ENCODE results near the gene CRIP1.

Gene CRIP1

DNA sequence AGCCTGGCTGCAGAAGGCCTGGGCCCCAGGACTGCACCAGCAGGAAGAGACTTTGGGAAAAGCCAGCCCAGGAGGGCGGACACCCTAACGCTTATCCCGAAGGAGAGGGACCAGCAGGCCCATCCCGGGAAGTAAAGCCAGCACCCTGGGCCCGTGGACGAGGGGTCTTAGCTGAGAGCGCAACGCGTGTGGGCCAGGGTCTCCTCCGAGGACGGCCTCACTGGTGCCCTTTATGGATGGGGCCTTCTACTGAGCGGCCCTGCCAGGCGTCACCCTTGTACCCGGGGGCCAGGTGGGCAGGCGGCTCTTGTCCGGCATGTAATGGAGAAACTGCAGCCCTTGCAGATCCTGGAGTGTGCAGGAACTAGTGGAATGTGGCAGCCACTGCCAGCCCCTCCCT lies 18.4 kb downstream of the CRIP1 start:
- no peak for DNase-seq (ENCODE audit: low read depth)

DNA sequence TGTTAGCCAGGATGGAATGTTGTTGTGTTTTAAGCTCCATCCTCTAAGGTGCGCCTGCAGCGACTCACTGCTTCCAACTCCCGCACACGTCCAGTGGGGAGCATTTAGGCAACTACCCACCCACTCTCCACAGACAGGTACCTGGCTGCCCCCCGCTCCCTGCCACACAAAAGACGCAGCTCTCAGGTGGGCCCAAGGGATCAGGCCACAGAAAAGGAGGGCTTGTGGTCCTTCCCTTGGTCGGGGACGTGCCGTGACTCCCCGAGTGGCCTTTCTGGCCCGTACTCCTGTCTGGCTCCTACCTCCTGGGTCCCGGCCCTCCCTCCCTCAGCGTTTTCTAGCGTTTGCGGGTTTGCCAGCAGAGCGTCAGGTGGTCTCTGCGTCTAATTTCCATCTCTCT lies 20.6 kb downstream of the CRIP1 start:
- no peak for DNase-seq (ENCODE audit: low read depth)

DNA sequence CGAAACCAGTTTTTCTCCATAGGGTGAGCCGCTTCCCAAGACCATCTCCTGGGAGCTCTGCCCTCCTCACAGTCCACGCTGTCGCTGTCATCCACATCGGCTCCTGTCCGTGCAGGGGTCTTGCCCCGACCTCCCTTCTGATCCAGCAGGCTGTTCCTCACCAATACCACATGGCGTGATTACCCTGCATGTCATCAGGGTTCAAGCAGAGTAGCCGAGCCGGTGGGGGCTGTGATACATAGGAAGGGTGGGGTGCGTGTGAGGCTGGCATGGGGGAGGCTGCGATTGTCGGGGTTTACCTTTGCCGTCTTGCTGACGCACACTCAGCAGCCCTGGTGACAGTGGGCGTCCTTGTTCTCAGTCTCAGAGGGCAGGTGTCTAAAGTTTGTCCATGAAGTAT lies 21.4 kb downstream of the CRIP1 start:
- no peak for DNase-seq (ENCODE audit: low read depth)

DNA sequence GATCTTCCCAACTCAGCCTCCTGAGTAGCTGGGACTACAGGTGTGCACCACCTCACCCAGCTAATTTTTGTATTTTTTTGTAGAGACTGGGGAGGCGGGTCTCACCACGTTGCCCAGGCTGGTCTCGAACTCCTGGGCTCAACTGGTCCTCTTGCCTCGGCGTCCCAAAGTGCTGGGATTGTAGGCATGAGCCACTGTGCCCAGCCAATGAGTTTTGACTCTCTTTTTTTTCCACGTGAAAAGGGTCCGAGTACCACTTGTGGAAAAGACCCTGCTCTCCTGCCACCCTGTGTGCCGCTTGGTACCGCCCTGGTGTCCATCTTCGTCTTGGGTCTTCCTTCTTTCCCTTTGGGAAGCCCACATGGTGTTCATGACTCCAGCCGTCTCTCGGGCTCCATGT lies 21.9 kb downstream of the CRIP1 start:
- no peak for DNase-seq (ENCODE audit: low read depth)

DNA sequence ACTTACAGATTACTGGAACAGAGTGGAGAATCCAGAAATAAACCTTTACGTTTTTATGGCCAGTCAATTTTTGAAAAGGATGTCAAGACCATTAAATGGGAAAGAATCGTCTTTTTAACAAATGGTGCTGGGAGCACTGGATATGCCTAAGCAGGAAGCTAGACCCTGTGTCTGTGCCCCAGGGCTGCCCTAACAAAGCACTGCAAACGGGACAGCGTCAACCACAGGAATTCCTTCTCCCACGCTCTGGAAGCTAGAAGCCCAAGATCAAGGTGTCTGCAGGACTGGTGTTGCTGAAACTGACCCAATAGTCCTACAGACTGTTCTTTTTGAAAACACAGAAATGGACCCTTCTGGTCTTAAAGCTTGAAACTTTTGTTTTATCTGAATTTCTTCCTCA lies 30.4 kb downstream of the CRIP1 start:
- DNase-seq (ENCODE audit: low read depth) = no peak

DNA sequence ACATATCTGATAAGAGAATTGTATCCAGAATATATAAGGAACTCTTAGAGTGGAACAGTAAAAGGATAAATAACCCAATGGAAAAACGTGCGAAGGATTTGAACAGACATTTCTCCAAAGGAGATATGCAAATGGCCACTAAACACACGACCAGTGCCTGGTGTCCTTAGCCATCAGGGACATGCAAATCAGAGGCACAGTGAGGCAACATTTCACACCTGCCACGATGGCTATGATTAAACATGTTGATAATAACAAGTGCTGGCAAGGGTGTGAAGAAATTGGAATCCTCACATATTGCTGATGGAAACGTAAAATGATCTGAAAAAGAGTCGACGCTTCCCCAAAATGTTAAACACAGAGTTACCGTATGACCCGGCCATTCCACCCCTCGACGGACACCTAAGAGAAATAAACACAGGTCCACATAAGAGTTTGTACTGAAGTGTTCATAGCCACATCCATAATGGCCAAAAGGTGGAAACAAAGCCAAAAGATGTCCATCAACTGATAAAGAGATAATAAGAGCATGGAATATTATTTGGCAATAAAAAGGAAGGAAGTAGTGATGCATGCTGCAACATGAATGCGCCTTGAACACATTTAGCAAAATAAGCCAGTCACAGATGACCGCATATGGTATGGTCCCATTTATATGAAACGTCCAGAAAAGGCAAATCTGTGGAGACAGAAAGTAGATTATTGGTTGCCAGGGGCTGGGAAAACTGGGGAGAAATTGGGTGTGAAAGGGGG lies 33.4 kb downstream of the CRIP1 start:
- no peak for DNase-seq (ENCODE audit: low read depth)

DNA sequence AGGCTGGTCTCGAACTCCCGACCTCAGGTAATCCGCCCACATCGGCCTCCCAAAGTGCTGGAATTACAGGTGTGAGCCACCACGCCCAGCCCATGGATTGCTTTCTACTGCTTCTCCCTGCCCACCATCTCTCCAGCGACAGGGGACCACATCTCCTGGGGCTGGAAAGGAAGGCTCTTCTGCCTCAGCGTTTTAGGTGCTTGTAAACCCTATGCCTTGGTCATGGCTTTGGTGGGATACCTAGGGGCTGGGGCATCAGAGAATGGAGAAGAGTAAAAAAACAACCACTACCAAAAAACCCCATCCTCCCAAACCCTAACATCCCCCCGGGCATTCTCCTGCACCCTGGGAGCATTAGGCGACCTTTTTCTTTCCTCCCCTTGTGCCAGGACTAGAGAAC lies 38.6 kb downstream of the CRIP1 start:
- DNase-seq (ENCODE audit: low read depth) = no peak

DNA sequence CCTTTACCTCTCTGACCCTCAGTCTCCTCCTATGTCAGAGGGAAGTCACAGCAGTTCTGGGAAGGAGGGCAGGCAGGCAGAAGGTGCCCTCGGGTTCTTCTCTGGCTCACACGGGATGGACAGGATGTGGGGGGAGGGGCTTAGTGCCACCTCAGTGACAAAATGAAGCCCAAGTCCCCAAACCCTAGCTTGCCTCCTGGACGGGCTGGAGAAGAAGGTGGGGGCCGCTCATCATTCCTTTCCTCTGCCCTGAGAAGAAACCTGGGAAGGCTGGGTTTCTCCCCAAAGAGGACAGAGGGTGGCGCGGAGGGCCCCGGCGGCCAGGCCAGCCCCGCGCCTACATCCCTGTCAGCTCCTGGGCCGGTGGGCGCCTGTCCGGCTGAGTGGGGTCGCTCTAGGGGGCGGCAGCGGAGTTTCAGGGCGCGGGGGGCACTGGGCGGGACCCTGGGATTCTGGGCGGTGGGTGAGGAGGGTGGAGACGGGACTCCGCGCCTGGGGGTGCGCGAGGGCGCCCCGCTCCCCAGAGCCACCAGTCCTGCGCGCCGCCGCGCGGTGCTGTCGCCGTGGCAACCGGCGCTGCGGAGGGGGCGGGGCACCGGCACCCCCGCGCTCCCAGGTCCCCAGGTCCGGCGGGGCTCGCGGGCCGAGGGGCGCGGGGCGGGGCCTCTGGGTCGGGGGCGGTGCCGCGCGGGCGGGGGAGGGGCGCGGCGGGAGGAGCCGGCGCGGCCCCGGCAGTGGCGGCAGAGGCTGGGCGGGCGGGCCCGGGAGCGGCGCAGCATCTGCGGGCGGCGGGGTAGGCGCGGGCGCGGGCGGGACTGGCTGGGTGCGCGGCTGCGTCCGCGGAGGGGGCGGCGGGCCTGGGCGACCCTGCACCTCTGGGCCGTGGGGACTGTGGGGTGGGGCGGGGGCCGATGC lies 39.4 kb downstream of the CRIP1 start, which contains the start of gene TMEM121:
TSS of gene TMEM121 (plus strand) at position 723 of the 915 bp plus-strand sequence. CDS start 2,252 bp downstream, outside the sequence.
- no peak for DNase-seq (ENCODE audit: low read depth)

DNA sequence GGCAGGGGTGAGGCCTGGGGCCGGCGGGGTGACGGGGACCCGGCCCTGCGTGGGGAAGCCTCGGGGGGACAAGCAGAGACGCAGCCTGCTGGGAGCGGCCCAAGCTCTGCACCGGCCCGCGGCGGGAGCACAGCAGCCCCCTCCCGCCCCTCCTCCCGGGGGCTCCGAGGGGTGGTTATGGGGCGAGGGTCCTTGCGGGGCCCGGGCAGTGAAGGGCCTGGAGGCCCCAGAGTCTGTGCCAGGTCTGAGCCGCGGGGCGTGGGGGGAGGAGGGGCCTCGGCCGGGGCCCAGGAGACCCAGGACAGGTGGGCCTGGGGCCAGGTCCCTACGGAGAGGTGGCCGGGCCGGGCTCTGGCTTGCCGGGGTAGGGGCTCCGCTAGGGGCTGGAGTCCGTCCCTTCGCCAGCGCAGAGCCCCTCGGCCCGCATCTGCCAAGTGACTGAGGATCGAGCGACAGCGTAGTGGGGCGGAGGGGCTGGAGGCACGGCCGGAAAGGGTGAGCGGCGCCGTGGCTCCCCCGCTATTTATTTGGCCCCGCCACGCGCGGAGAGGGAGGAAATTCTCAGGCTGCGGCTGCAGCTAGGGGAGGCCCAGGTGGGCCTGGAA lies 40.2 kb downstream of the CRIP1 start:
- no peak for DNase-seq (ENCODE audit: low read depth)

DNA sequence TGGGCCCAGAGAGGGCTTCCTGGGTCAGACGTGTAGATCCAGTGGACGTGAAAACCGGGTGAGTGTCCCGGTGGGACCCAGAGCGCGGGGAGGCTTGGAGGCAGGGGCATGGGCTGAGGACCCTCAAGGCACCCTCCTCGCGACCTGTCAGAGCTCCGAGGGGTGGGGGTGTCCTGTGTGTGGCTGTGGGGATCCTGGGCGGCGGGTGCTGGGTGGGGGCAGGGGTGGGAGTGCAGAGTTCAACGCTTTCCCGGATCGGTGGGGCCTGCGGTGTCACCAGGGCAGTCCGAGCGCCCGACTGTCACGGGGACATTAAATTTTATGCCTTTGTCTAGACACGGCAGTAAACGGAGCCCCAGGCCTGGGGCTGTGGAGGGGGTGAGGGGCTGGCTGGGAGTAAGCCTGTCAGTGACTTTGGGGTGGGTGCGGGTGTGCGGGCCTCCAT lies 40.7 kb downstream of the CRIP1 start:
- no peak for DNase-seq (ENCODE audit: low read depth)

DNA sequence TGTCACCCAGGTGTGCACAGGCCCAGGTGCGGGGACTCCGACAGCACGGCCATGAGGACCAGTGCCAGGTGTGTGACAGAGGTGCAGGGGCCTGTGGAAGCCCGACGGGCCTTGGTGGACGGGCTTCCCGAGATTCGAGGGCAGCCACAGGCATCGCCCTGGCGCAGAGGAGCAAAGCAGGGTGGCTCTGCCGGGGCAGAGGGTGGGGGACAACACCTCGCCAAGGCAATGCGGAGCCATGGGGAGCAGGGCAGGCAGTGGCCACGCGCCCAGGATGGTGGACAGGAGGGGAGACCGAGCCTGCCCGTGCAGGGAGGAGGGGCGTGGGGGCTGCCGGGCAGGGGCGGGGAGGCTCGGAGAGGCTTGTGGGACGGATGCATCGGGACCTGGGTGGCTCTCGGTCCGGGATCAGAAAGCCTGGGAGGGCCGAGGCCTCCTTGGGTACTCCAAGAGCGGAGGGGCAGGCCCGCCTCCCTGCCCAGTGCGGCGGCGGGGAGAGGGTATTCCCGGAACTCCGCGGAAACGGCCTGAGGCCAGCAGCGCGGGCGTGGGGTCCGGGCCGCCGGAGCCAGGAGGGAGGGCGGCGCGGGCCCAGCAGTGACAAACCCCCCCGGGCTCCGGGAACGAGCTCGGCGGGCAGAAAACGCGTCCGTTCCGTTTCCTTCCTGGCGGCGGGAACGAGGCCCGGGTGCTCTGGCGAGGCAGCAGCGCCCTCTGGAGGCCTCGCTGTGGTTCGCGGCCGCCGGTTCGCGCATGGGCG lies 41.3 kb downstream of the CRIP1 start:
- DNase-seq (ENCODE audit: low read depth) = peak; percentile 26

DNA sequence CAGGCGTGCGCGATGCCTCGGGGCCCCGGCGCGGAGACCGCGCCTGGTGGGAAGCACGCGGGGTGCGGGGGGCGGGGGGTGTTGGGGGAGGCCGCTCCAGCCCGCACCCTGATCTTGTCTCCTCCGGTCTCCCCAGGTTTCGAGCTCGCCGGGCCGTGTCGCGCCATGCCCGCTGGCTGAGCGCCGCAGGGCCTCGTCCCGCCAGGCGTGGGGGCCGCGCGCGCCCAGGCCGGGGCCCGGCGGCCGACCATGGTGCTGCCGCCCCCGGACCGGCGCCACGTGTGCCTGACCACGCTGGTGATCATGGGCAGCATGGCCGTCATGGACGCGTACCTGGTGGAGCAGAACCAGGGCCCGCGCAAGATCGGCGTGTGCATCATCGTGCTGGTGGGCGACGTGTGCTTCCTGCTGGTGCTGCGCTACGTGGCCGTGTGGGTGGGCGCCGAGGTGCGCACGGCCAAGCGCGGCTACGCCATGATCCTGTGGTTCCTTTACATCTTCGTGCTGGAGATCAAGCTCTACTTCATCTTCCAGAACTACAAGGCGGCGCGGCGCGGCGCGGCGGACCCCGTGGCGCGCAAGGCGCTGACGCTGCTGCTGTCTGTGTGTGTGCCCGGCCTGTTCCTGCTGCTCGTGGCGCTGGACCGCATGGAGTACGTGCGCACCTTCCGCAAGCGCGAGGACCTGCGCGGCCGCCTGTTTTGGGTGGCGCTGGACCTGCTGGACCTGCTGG lies 42.1 kb downstream of the CRIP1 start:
- no peak for DNase-seq (ENCODE audit: low read depth)

DNA sequence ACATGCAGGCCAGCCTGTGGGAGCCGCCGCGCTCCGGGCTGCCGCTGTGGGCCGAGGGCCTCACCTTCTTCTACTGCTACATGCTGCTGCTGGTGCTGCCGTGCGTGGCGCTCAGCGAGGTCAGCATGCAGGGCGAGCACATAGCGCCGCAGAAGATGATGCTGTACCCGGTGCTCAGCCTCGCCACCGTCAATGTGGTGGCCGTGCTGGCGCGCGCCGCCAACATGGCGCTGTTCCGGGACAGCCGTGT lies 42.6 kb downstream of the CRIP1 start:
- DNase-seq (ENCODE audit: low read depth) = no peak

DNA sequence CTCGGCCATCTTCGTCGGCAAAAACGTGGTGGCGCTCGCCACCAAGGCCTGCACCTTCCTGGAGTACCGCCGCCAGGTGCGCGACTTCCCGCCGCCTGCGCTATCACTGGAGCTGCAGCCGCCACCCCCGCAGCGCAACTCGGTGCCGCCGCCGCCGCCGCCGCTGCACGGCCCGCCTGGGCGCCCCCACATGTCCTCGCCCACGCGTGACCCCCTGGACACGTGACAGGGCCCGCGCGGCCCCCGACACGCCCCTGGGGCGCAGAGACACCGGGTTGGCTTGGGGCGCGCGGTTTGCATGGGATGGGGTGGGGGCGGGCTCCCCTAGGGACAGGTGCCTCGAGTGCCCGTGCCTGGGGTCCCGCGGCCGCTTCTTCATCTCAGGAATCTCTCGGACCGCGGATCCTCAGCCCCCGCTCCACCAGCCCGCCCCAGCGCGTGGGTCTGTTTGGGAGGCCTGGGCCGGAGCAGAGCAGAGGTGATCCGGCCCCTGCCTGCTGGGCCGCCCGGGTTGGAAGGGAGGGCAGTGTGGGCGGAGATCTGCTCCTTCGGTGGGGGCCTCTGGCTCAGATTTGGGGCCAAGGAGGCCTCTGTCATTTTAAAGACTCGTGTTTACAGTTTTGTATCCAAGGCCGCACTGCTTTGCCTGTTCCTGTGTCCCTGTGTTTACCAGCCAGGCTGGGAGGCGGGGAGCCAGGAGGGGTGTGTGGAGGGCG lies 43.0 kb downstream of the CRIP1 start:
- DNase-seq (ENCODE audit: low read depth) = no peak

DNA sequence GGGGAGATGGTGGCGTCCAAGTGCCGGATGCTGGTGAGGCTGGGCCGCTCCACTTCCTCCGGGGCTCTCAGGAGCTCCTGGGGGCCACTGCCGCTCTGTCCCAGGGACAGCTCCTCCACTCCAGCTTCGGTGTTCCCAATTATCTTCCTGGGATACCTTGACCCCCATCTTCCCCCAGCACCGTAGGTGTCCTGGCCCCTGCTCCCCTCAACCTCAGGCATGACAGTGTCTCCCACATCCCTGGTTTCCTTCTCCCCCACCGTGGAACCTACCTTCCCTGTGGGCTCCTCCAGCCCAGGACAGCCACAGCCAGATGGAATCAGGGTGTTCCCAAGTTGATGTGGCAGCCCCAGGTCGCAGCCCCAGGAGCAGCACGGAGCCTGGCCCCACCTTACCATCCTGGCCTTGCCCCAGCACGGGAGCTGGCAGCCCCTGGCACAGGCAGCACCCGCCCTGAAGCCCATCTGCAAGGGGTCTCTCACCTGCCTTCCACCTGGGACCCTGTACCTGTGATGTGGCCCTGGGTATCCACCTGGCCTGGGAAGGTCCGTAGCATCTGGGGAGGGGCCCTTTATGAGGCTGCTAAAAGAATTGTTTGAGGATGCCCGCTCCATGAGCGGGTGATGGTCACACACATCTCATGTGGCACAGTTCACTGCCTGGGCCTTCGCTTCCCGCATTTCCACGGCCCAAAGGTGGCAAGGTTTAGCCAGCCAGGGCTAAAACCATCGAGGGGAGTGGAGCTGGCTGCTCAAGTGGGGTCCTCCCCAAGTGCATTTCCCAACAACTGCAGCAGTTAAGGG lies 43.8 kb downstream of the CRIP1 start:
- DNase-seq (ENCODE audit: low read depth) = no peak

DNA sequence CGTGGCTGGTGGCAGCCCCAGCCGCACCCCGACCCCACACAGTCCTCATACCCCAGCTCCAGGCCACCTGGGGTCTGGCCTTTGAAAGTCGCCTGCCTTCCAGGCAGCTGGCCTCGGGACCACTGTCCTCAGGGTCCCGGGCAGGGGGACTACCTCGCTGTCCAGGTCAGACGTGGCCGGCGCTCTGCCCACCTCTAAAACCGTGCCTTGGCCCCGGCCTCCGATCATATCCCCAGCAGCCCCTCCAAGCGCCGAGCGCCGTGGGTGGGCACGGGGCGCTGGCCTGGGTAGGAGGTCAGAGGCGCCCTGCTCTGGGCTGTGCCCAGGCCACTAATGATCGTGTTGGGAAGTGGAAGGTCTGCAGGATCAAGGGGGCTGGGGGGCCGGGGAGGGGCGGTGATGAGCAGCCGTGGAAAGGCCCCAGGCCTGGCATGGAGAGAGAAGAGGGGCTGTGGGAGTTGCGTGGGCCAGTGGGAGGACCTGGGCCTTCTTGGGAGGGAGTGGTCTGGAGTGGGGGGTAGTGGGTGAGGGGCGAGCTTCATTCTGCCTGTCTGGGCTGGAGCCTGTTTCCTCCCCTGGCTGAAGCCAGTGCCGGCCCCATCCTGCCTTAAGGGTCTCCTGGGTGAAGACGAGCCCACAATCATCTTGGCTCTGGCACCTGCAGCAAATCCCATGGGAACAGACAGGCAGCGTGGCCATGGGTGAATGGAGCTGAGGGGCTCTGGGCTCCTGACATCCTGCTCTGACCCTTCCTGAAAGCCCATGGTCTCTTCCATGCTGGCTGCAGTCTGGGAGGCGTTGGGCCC lies 44.6 kb downstream of the CRIP1 start:
- no peak for DNase-seq (ENCODE audit: low read depth)

DNA sequence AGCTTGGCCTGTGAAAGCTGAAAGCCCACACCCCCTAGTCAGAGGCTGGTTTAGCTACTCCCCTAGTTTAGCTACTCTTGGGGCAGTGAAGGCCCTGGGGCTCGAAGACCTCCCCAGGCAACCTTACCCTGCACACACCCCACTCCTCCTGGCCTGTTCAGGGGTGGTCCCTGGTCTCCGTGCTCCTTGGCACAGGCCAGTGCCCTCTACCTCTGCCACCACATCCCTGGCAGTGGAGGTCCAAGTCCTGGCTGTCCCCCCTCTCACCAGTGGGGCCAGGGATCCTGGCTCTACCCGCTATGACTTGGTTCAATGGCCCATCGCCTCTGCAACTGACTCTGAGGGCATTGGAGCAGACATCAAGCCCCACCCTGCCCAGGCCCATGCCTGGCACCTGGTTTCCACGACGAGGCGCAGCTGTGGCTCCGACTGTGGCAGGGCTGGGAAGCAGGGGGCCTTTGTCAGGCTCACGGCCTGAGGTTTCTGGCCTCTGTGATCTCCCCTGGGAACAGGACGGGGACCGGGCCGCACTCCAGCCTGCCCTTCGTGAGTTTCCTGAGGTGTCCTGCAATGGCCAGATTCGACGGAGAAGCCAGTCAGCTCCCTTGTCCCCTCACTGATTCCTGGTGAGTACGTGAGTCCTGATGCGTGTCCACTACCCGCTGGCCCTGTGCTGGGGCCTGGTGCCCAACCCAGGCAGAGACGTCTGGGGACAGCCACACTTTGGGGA lies 45.4 kb downstream of the CRIP1 start:
- no peak for DNase-seq (ENCODE audit: low read depth)

DNA sequence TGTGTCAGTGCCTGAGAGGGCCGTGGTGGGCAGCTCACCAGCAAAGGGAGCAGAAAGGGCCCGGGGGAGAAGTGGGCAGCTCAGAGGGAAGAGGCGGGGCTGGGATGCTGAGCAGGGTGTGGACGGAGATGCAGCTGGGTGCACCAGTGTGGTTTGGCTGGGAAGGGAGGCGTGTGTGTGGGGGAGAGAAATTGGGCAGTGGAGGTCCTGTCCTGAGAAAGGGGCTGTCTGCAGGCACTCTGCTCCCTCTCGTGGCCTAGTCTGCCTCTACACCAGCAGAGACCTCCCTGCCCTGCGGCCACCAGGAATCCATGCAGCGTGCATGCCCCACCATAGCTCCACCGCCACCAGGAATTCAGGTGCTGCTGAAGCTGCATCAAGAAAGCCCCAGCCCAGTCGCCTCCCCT lies 46.1 kb downstream of the CRIP1 start:
- DNase-seq (ENCODE audit: low read depth) = no peak

DNA sequence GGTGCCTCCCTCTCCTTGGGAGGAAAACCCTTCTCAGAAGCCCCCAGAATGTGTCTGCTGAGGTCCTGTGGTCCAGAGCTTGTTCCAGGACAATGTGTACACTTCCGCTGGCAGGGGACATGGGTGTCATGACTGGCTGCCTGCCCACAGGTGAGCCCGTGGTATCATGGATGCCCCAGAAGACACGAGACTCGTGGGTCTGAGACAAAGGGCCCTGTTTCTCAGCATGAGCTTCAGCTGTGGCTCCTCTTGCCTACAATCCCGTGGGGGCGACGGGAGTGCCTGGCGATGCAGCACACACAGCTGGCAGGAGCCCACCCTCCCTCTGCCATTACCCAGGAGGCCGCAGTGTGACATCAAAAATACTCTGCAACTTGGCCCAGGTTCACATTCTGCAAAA lies 46.7 kb downstream of the CRIP1 start:
- no peak for DNase-seq (ENCODE audit: low read depth)
